Activated naive CD8-positive, alpha-beta T cell treated with anti-CD3 and anti-CD28 coated beads, Interleukin-2, amount 50 U/mL, for 24 hours (primary cell): ENCODE data around the gene MTERF2.
"Not testable (repeated sequence)": the region's sequence is repeated elsewhere in the genome, so short reads cannot be mapped to it uniquely, and the experiment has no call there.

Experiments
- ATAC-seq: fragments of 150-1000 bp; cut with Tn5 transposase; one replicate; pipeline ENCODE4 v1.10.0; 2021
- DNase-seq: peaks from one replicate; pipeline ENCODE4 v3.0.0; 2021
- H3K27ac Mint-ChIP-seq: one replicate; pipeline ENCODE4 v1.8.0; 2021; ENCODE audit warnings: mild to moderate bottlenecking, mixed read lengths
- H3K27me3 Mint-ChIP-seq: one replicate; pipeline ENCODE4 v1.8.0; 2021; ENCODE audit warnings: mixed read lengths
- H3K36me3 Mint-ChIP-seq: one replicate; pipeline ENCODE4 v1.8.0; 2021; ENCODE audit warnings: low read depth, mixed read lengths
- H3K4me1 Mint-ChIP-seq: one replicate; pipeline ENCODE4 v1.8.0; 2021; ENCODE audit warnings: mixed read lengths
- H3K4me3 Mint-ChIP-seq: one replicate; pipeline ENCODE4 v1.8.0; 2021; ENCODE audit warnings: mild to moderate bottlenecking, moderate library complexity, mixed read lengths
- H3K9me3 Mint-ChIP-seq: one replicate; pipeline ENCODE4 v1.8.0; 2021; ENCODE audit warnings: mixed read lengths

MTERF2 gene, protein sequence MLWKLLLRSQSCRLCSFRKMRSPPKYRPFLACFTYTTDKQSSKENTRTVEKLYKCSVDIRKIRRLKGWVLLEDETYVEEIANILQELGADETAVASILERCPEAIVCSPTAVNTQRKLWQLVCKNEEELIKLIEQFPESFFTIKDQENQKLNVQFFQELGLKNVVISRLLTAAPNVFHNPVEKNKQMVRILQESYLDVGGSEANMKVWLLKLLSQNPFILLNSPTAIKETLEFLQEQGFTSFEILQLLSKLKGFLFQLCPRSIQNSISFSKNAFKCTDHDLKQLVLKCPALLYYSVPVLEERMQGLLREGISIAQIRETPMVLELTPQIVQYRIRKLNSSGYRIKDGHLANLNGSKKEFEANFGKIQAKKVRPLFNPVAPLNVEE

DNA sequence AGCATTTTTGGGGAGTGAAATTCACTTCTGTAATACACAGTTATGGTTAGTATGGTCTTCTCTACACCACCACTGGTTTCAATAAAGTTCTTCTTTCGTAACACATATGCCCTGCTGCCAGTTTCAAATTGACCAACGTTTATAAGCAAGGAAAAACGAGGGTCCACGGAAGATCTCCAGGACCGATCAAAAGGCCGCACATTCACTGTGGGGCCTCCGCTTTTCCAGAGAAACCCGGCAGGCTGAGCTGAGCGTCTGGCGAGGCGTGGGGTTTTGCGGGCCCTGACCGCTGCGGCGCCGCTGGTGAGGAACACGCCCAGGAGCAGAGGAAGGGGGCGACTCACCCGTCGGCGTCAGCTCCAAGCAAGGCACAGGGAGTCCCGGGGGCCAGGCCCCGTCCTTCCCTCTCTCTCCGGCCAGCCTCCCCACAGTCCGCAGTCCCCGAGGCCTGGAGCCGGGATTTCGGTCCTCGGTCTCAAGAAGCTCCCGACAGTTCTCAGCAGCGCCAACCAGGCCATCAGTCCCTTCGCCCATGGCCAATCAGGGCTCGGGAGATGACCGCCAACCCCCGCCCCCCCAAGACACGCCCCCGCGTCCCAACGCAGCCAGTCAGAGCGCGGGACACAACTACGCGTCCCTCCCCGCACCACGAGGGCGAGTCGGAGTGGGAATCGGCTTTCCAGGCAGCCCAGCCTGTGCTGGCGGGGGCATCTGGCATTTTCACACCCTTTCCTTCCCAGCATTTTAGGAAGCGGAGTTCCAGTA is at the start of gene MTERF2:
MTERF2 (minus strand) TSS at position 522 of the 765 bp plus-strand sequence. CDS start 8,432 bp downstream, outside the sequence.
- H3K36me3 Mint-ChIP-seq, result peaks cover 27% of the 10 kb centered on the region
- H3K9me3 Mint-ChIP-seq, result peaks cover 12% of the 10 kb centered on the region
- peak within 1 kb of the TSS; percentile 86 for H3K4me3 Mint-ChIP-seq
- H3K4me1 Mint-ChIP-seq, result peaks cover 47% of the 10 kb centered on the region
- H3K27me3 Mint-ChIP-seq, result no peaks in the 10 kb centered on the region
- H3K27ac Mint-ChIP-seq, result peak within 1 kb of the TSS; percentile 79
- DNase-seq (peak; percentile 81), ATAC-seq (peak; percentile 95)

DNA sequence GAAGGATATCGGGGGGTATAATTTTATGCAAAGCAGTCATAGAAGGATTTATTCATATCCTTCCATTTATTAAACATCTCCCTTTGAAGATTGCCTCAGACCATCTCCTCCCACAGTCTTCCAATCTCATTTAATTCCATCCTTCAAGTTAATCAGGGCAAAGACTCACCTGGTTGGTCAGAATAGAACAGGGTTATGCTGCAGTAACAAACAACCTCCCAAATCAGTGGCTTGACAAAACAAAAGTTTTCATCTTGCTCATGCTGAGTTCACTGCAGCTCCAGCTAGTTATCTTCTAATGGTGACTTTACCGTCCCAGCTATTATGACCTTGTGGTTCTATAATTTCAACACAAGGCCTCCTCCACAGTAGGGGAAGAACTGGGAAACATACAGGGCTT is 48.8 kb upstream of the MTERF2 start:
- no peak overlapping the region for H3K4me3 Mint-ChIP-seq
- H3K36me3 Mint-ChIP-seq, result peaks cover 25% of the 10 kb centered on the region
- peaks cover 15% of the 10 kb centered on the region for H3K9me3 Mint-ChIP-seq
- no peak overlapping the region for H3K27ac Mint-ChIP-seq
- ATAC-seq (no peak), DNase-seq (no peak)
- H3K27me3 Mint-ChIP-seq, result no peaks in the 10 kb centered on the region
- H3K4me1 Mint-ChIP-seq, result peaks cover 31% of the 10 kb centered on the region

DNA sequence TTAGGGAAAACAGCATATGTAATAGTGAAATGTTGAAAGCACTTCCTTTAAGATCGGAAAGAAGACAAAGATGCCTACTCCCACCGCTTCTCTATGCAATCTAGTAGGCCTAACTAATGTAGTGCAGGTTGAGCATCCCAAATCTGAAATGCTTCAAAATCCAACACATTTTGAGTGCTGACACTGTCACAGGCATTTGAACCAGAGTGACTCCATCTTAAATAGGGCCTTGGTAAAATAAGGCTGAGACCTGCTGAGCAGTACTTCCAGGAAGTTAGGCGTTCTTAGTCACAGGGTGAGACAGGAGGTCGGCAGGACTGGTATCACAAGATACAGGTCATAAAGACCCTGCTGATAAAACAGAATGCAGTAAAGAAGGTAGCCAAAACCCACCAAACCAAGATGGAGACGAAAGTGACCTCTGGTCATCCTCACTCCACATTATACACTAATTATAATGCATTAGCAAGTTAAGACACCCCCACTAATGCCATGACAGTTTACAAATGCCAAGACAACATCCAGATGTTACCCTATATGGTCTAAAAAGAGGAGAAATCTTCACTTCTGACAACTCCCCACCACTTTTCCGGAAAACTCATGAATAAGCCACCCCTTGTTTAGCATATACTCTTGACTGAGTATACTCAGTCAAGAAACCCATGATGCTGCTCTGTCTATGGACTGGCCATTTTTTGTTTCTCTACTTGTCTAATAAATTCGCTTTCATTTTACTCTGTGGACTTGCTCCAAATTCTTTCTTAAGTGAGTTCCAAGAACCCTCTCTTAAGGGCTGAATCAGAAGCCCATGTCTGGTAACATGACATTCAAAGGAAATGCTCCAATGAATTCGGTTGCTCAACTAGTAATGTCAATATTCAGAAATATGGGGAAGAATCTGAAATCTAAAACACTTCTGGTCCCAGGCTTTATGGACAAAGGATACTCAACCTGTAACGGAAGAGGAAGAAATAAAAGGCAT is 47.1 kb upstream of the MTERF2 start:
- peaks cover 22% of the 10 kb centered on the region for H3K36me3 Mint-ChIP-seq
- no peak for ATAC-seq
- no peak overlapping the region for H3K27ac Mint-ChIP-seq
- H3K4me3 Mint-ChIP-seq, result no peak overlapping the region
- peaks cover 11% of the 10 kb centered on the region for H3K9me3 Mint-ChIP-seq
- DNase-seq, result no peak
- H3K4me1 Mint-ChIP-seq, result peaks cover 32% of the 10 kb centered on the region
- no peaks in the 10 kb centered on the region for H3K27me3 Mint-ChIP-seq

DNA sequence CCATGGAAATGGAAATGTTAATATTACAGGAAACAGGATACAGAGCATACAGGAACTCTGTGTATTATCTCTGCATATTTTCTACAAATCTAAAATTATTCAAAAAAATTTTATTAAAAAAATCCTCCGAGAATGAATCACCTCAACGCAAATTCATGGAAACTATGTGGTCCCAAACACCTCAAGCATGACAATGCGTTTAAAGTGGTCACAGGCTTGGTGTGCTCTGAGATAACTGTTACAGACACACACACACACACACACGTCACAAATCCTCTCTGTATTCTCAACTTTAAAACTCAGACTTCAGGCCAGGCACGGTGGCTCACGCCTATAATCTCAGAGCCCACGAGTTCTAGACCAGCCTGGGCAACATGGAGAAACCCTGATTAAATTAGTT is 45.3 kb upstream of the MTERF2 start:
- no peak for DNase-seq
- Mint-ChIP-seq H3K4me1 (peaks cover 41% of the 10 kb centered on the region), H3K27me3 (no peaks in the 10 kb centered on the region), H3K36me3 (peaks cover 15% of the 10 kb centered on the region), H3K4me3 (no peak overlapping the region), H3K9me3 (peaks cover 4% of the 10 kb centered on the region), H3K27ac (no peak overlapping the region)
- ATAC-seq, result no peak

DNA sequence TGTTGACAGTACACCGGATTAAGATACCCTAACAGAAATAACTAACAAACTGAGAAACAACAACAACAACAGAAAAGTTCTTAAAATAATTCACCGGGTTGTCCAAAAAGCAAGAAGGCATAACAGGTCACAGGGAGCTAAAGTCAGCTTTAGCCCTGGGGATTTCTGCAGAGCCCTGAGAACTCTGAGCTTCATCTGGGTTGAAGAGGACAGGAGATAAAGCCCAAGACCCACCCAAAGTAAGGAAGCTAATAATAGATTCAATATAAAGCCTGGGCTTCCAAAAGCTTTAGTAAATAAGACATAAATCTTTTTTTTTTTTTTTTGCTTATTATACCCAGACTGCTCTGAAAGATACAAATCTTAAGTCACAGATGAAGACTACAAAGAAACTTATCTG is 44.1 kb upstream of the MTERF2 start:
- no peaks in the 10 kb centered on the region for H3K9me3 Mint-ChIP-seq
- no peak overlapping the region for H3K4me3 Mint-ChIP-seq
- H3K27me3 Mint-ChIP-seq, result no peaks in the 10 kb centered on the region
- peaks cover 46% of the 10 kb centered on the region for H3K4me1 Mint-ChIP-seq
- no peak overlapping the region for H3K27ac Mint-ChIP-seq
- no peak for DNase-seq
- peaks cover 5% of the 10 kb centered on the region for H3K36me3 Mint-ChIP-seq
- no peak for ATAC-seq

DNA sequence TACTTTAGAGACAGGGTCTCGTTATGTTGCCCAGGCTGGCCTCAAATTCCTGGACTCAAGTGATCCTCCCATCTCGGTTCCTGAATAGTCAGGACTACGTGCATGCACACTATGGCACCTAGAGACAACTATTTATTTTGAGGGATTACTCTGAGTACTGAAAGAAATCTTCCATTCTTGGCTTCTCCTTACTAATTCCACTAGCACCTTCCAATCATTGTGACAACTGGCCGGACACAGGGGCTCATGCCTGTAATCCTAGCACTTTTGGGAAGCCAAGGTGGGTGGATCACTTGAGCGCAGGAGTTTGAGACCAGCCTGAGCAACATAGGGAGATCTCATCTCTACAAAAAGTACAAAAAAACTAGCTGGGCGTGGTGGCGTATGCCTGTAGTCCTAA is 42.1 kb upstream of the MTERF2 start:
- ATAC-seq (no peak), DNase-seq (no peak)
- Mint-ChIP-seq H3K9me3 (no peaks in the 10 kb centered on the region), H3K4me1 (peaks cover 42% of the 10 kb centered on the region), H3K4me3 (no peak overlapping the region), H3K27me3 (no peaks in the 10 kb centered on the region), H3K36me3 (no peaks in the 10 kb centered on the region), H3K27ac (peak overlapping the region; percentile 54)

DNA sequence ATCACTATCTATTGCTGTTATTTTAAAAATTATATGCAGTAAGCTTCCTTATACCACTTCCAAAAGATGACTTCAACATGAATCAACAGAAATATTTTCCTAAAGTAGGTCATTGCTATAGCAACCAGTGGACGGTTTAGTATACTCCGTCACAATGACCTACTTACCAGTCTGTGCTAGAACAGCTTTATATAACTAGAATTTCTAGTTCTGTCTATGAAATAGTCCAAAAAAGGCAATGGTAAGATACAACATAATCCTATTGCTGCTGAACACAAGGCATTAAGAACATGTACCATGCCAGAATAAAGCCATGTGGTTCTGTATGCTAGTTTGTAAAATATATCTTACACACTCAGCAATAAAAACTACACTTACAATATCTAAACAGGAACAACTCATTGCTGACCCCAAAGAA is 40.7 kb upstream of the MTERF2 start:
- ATAC-seq (peak; percentile 97), DNase-seq (no peak)
- H3K27ac Mint-ChIP-seq, result peak overlapping the region; percentile 75
- H3K4me1 Mint-ChIP-seq, result peaks cover 35% of the 10 kb centered on the region
- no peaks in the 10 kb centered on the region for H3K9me3 Mint-ChIP-seq
- H3K27me3 Mint-ChIP-seq, result no peaks in the 10 kb centered on the region
- no peaks in the 10 kb centered on the region for H3K36me3 Mint-ChIP-seq
- peak overlapping the region; percentile 29 for H3K4me3 Mint-ChIP-seq

DNA sequence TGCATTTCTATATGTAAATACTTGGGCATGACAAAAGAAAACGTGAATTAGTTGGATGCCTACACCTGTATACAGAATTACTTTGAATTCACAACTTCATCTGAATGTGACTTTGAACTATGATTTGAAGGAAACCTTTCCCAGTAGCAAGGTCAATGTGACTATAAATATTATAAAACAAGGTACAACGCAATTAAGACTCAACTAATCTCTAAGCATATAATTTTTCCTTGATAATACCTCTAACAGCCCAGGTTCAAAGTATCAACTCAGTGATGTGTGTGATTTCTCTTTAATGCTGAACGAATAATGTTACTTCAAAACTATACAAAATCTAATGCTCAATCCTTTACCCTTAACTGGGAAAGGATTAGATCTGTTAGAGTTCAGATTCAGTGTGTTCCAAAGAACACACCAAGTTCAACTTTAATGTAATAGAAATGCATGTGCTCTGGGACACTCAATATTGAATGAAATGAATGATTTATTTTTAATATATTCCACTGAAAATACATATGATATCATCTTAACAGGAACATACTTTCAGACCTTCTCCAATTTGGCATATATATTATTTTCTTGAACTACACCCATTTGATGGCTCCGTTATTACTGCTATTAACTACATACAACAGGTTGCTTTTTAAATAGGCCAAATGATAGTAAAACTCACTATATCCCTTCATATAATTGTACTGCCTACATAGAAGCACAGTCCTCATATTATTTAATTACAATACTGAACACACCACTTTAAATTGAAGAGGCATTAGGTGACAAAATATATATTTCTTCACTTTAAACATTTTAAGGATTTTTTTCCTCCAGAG is 40.1 kb upstream of the MTERF2 start:
- Mint-ChIP-seq H3K36me3 (no peaks in the 10 kb centered on the region), H3K27me3 (no peaks in the 10 kb centered on the region), H3K9me3 (no peaks in the 10 kb centered on the region), H3K27ac (peak overlapping the region; percentile 75), H3K4me3 (no peak overlapping the region), H3K4me1 (peaks cover 32% of the 10 kb centered on the region)
- DNase-seq, result no peak
- ATAC-seq, result peak; percentile 31

DNA sequence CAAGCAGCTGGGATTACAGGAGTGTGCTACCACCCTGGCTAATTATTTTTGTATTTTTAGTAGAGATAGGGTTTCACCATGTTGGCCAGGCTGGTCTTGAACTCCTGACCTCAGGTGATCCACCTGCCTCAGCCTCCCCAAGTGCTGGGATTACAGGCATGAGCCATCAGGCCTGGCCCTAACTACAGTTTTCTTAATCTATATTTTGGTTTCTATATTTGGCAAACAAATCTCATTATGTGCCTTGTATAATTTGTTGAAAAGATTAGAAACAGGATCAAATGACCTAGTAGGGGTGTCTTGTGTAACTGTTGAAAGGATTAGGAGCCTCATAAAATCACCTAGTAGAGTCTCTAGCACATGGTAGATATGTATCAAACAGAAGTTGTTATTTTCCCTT is 39.4 kb upstream of the MTERF2 start:
- H3K36me3 Mint-ChIP-seq, H3K4me3 Mint-ChIP-seq, ATAC-seq, H3K9me3 Mint-ChIP-seq, DNase-seq, H3K27me3 Mint-ChIP-seq: not testable (repeated sequence)
- Mint-ChIP-seq H3K27ac (peak overlapping the region; percentile 75), H3K4me1 (peaks cover 27% of the 10 kb centered on the region)

DNA sequence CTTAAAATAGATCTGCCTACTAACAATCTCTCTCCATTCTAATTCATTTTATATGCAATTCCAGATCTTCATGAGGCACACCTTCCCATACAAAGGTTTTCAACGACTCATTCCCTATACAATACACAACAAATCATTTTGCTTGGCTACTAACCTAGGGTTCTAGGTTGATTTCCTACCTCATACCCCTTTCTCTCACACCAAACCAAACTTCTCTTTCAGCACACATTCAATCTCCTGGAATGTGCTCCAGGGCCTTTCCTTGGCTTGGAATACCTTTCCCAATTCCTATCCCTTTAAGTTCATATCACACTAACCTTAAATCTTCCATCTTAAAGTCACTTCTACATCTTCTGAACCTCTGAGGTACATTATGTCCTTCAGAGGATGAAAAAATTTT is 38.7 kb upstream of the MTERF2 start:
- no peaks in the 10 kb centered on the region for H3K9me3 Mint-ChIP-seq
- no peak overlapping the region for H3K27ac Mint-ChIP-seq
- H3K36me3 Mint-ChIP-seq, result peaks cover 4% of the 10 kb centered on the region
- H3K27me3 Mint-ChIP-seq, result no peaks in the 10 kb centered on the region
- H3K4me1 Mint-ChIP-seq, result peaks cover 24% of the 10 kb centered on the region
- no peak overlapping the region for H3K4me3 Mint-ChIP-seq
- DNase-seq (no peak), ATAC-seq (no peak)

DNA sequence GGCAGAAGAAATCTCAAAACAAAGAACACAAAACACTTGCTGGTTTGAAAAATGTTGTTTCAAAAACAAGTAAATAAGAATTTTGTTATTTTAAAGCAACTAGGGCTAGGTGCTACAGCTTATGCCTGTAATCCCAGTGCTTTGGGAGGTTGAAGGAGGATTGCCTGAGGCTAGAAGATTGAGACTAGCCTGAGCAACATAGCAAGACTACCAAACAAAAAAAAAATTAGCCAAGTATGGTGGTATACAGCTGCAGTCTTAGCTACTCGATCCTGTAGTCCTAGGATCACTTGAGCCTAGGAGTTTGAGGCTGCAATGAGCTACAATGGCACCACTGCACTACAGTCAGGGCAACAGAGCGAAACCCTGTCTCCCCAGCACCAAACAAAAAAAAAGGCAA is 32.6 kb upstream of the MTERF2 start:
- no peak for DNase-seq
- no peak for ATAC-seq
- no peak overlapping the region for H3K4me3 Mint-ChIP-seq
- H3K9me3 Mint-ChIP-seq, result peaks cover 3% of the 10 kb centered on the region
- H3K4me1 Mint-ChIP-seq, result no peaks in the 10 kb centered on the region
- peaks cover 29% of the 10 kb centered on the region for H3K36me3 Mint-ChIP-seq
- no peaks in the 10 kb centered on the region for H3K27me3 Mint-ChIP-seq
- no peak overlapping the region for H3K27ac Mint-ChIP-seq

DNA sequence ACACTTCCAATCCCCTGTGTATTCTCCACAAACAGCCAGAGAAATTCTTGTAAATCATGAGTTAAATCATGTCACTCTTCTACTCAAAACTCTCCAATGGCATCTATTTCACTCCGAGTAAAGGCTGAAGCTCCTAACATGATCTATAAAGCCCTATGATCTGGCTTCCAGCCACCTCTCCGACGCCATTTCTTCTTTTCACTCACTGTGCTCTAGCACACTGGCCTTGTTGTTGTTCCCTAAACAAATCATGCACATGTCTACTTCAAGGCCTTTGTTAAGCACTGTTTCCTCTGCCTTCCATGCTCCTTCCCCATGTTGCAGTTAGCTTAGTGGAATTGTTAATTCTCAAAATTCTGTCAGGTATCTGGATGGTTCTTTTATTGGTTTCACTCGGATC is 30.1 kb upstream of the MTERF2 start:
- H3K4me1 Mint-ChIP-seq, result no peaks in the 10 kb centered on the region
- peaks cover 29% of the 10 kb centered on the region for H3K36me3 Mint-ChIP-seq
- no peaks in the 10 kb centered on the region for H3K27me3 Mint-ChIP-seq
- no peak for ATAC-seq
- DNase-seq, result no peak
- H3K9me3 Mint-ChIP-seq, result peaks cover 3% of the 10 kb centered on the region
- no peak overlapping the region for H3K4me3 Mint-ChIP-seq
- no peak overlapping the region for H3K27ac Mint-ChIP-seq

DNA sequence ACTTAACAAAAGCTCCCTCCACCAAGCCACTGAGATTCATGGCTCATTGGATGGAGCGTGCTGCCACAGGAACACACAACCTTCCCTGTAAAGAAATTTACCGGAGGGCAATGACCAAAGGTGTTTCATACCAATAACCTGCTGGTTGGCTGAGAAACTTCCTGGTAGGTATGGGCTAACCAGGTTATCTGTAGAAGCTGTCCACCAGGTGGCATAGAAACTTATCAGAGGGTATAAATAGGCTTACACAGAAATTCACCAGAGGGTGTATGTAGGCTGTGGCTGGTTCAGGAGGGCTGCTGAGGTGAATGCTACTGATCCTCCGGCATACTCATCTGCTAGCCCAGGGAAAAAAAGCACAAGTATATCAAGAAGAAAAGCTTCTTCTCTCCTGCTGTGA is 27.1 kb upstream of the MTERF2 start:
- no peaks in the 10 kb centered on the region for H3K27me3 Mint-ChIP-seq

More for the DNA sequence above, 27.1 kb upstream of the MTERF2 start:
- Mint-ChIP-seq H3K4me1 (no peaks in the 10 kb centered on the region), H3K27ac (no peak overlapping the region), H3K36me3 (peaks cover 26% of the 10 kb centered on the region), H3K4me3 (no peak overlapping the region), H3K9me3 (no peaks in the 10 kb centered on the region)
- DNase-seq (no peak), ATAC-seq (no peak)
